Hematopoietic multipotent progenitor cell (in vitro differentiated cells): ENCODE measurements around the gene ARHGAP36. TPM values are rescaled to one million over a fixed set of nuclear protein-coding genes. Genes with fewer than 3 reads are reported as not detected.

Experiments used
- DNase-seq, 3 donors: peaks; one replicate each; pipeline ENCODE4 v3.0.0-alpha.2; 2011 to 2015; ENCODE audit warnings: low read depth in 2 of 3, low spot score in 2 of 3
- total RNA-seq: library from RNA; depleted of rRNA; stranded (reverse); fragments of >200 nt; gene quantifications from one replicate; pipeline ENCODE4 v1.2.3, GENCODE V29; 2012

The ARHGAP36 gene
- total RNA-seq, 1 donor = under 0.01 TPM

- peak in 2 of 3 donors; percentile 3 to 40 for DNase-seq
Measured at GRCh38 chrX:131068945-131069719, 11.0 kb downstream of the ARHGAP36 start.

DNA sequence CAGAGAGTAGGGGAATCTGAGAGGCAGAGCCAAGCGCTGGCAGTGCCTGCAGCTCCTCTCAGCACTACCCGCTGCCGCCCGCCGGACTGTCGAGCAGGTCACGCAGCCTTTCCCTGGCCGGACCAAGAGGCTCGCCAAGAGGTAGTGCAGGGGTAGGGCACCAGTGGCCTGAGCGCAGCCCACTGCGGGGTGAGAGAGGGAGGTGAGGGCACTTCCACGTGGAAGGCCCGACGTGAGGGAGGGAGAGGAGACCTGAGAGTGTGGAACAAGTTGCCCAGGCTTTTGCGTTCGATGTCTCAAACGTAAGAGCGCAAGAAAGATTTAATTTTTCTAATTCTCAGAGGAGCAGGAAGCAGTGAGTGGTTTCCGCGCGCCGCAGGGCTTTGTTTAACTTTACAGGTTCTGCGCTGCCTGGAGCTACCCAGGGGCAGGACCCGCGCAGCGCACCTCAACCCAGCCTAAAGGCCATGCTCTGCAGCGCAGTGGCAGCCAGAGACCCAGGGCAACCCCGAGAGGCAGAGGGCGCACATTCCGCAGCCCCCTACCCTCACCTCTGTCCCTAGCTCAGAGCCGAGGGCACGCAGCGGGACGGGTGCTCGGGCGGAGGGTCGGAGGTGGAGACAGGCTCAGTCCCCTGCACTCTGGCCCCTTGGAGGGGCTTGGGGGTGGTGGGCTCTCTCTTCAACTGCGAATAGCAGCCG is 14.9 kb downstream of the ARHGAP36 start:
- DNase-seq = no peak

GRCh38 chrX:131073607-131074006 is 15.5 kb downstream of the ARHGAP36 start:
- DNase-seq = no peak

DNA sequence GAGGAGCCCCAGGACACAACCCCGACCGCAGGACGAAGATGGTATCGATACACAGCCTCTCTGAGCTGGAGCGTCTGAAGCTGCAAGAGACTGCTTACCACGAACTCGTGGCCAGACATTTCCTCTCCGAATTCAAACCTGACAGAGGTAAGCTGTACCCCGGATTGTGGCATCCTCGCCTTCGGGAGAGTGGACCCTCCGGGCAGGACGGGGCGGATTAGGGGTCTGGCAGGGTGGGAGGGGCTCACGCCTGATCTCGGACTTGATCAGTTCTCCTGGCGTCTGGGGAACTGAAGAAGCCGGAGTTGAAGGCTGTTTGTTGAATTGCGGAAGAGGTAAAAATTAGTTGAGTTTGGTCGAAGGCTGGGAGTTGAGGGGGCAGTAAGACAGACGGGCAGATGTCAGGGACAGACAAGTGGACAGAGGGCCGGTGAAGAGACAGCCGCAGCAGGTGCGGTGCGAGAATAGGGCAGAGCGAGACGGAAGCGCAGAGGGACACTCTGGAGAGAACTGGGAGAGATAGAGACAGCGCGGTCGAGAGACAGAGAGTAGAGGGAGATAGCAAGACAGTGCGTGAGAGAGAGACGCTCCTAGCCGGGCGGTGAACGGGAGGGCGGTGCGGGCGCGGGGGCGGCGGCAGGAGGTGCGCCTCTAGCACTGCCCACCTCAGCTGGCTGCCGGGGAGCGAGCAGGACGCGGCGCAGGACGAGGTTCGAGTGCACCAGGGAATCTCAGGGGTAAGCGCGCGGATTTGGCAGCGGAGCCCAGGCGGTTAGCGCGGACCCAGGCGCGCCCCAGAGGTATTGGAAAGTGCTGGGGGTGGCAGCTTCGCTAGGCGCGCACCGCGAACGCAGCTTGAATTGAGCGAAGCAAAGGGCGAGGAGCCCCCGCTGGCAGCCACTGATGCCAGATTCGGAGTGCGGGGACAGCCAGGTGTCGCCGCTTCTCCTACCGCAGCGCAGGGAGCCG is 23.9 kb downstream of the ARHGAP36 start:
- DNase-seq = no peak

DNA sequence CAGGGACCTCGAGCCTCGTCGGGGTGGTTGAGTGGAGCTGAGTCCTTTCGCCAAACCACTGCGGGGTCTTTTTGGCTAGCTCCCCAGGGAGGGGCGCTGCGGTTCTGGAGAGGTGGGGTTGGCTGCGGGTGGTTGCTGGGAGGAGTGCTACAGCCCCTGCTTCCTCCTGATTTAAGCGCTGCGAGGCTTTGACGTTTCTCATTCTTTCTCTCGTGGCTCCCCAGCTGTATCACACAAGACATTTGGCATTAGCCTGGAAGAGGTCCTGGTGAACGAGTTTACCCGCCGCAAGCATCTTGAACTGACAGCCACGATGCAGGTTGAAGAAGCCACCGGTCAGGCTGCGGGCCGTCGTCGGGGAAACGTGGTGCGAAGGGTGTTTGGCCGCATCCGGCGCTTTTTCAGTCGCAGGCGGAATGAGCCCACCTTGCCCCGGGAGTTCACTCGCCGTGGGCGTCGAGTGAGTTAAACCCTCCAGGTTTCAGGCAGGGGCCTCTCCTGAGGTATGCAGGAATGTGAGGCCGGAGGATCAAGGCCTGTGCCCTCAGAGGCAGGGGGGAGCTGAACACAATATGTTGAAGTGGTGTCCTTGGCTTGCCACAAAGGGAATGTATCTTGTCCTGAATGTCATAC is 25.5 kb downstream of the ARHGAP36 start:
- no peak for DNase-seq

GRCh38 chrX:131084145-131084544 is 26.0 kb downstream of the ARHGAP36 start:
- no peak for DNase-seq

DNA sequence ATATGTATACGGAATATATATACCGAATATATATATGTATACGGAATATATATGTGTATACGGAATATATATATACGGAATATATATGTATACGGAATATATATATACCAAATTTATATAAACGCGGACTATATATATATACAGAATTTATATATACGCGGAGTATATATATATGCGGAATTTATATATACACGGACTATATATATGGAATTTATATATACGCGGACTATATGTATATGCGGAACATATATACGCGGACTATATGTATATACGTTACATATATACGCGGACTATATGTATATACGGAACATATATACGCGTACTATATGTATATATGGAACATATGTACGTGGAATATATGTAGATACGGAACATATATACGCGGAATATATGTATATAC is 78.6 kb downstream of the ARHGAP36 start:
- no peak for DNase-seq

DNA sequence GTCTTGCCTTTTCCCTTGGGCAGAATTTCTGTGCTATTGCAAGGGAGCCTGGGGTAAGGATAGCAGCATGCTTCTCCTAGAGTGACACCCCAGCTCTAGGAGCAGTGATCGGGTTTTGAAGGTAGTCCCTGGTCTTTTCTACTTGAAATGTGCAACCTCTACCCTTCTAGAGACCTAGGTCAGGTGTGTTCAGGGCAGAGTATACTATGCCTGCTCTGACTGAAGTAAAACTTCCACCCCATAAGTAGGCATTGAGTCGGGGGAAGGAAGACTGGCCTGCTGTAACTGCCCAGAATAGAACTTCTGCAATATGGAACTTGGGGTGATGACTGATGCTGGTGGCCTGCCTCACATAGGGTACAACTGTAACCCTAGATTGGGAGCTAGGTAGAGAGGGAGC is 80.9 kb downstream of the ARHGAP36 start:
- no peak for DNase-seq

Other genes starting within 250 kb of the ARHGAP36 start
- 7.0 TPM for gene ENOX2, start 155.1 kb upstream of the ARHGAP36 start, total RNA-seq
- gene IGSF1, start 231.0 kb downstream of the ARHGAP36 start, total RNA-seq = under 0.01 TPM